ENCODE data around the gene ZCCHC14. TPM values are rescaled to one million over a fixed set of nuclear protein-coding genes. Genes with fewer than 3 reads are reported as not detected.

Gene ZCCHC14
- total RNA-seq, 1 experiment from 2014 or later, result 30.3 TPM

DNA sequence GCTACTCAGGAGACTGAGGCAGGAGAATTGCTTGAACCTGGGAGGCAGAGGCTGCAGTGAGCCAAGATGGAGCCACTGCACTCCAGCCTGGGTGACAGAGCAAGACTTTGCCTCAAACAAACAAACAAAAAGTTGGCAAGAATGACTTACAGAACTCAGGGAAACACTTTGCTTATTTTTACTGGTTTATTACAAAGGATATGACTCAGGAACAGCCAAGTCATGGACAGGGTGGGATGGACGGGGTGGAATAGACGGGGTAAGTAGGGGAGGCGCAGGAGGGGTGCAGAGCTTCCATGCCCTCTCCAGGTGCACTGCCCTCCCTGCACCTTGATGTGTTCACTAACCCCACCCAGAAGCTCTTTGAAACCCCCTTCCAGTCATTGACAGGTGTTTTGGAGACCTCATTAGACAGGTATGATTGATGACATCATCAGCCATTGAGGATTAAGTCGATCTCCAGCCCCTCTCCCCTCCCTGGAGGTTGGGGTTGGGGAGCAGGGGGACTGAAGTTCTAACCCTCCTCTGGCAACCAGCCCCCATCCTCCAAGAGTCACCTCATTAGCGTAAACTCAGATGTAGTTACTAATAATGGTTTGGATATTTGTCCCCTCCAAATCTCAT lies 41.3 kb upstream of the ZCCHC14 start:
- no peak for TF ChIP-seq CTCF (conservative IDR thresholded peaks at IDR 0.05; ENCODE audit: low read depth, low read length)
- TF ChIP-seq EZH2 (IDR thresholded peaks at IDR 0.05; ENCODE audit: borderline replicate concordance, low read depth, low read length, poor library complexity, severe bottlenecking), result no peak
- Histone ChIP-seq H3K9me3 (ENCODE audit: low read depth, low read length, poor library complexity, severe bottlenecking) (peaks cover 12% of the 10 kb centered on the region), H3K4me1 (ENCODE audit: insufficient read depth, low read length, poor library complexity, severe bottlenecking) (no peaks in the 10 kb centered on the region), H3K27me3 (replicated peaks; ENCODE audit: insufficient read depth, low read depth, low read length, poor library complexity) (peaks cover 8% of the 10 kb centered on the region), H3K27ac (ENCODE audit: low read depth, low read length, poor library complexity, severe bottlenecking) (no peak overlapping the region), H3K36me3 (ENCODE audit: insufficient read depth, low read length, poor library complexity, severe bottlenecking) (no peaks in the 10 kb centered on the region), H3K4me3 (ENCODE audit: low read depth, low read length, poor library complexity, severe bottlenecking) (no peak overlapping the region)
- DNase-seq (ENCODE audit: low spot score), result no peak
- ChIA-PET CTCF (no interaction called here), POLR2A (ENCODE audit: low non-redundant PET) (no interaction called here)
- intact Hi-C loops (cut with micrococcal nuclease; ENCODE audit: unreplicated experiment), result no loop called here
- no TSS peak for BruUV-seq (replicated peaks)

DNA sequence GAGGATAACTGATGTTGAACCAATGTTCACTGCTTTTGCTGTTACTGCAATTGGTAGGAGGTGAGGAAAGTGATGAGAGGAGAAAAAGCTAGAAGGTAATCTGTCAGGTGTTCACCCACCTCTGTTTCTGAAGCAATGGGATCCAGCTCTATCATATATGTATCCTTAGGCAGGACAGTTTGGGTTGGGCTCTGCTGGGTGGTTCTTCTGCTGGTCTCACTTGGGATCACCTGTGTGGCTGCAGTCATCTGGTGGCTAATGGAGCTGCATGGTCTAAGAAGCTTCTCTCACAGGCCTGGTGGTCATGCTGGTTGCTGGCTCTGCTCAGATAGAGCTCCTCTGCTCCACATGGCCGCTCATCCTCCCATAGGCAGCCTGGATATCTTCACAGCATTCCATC lies 40.2 kb upstream of the ZCCHC14 start:
- BruUV-seq (replicated peaks), result no TSS peak
- Histone ChIP-seq H3K9me3 (ENCODE audit: low read depth, low read length, poor library complexity, severe bottlenecking) (peaks cover 12% of the 10 kb centered on the region), H3K4me1 (ENCODE audit: insufficient read depth, low read length, poor library complexity, severe bottlenecking) (no peaks in the 10 kb centered on the region), H3K36me3 (ENCODE audit: insufficient read depth, low read length, poor library complexity, severe bottlenecking) (no peaks in the 10 kb centered on the region), H3K4me3 (ENCODE audit: low read depth, low read length, poor library complexity, severe bottlenecking) (no peak overlapping the region), H3K27me3 (replicated peaks; ENCODE audit: insufficient read depth, low read depth, low read length, poor library complexity) (peaks cover 7% of the 10 kb centered on the region), H3K27ac (ENCODE audit: low read depth, low read length, poor library complexity, severe bottlenecking) (no peak overlapping the region)
- intact Hi-C loops (cut with micrococcal nuclease; ENCODE audit: unreplicated experiment), result no loop called here
- no peak for DNase-seq (ENCODE audit: low spot score)
- ChIA-PET POLR2A (ENCODE audit: low non-redundant PET) (no interaction called here), CTCF (no interaction called here)
- TF ChIP-seq EZH2 (IDR thresholded peaks at IDR 0.05; ENCODE audit: borderline replicate concordance, low read depth, low read length, poor library complexity, severe bottlenecking), result no peak
- no peak for TF ChIP-seq CTCF (conservative IDR thresholded peaks at IDR 0.05; ENCODE audit: low read depth, low read length)

GRCh38 chr16:87531418-87531817 lies 38.6 kb upstream of the ZCCHC14 start:
- H3K4me3 ChIP-seq (ENCODE audit: low read depth, low read length, poor library complexity, severe bottlenecking), result no peak overlapping the region

More at GRCh38 chr16:87531418-87531817, 38.6 kb upstream of the ZCCHC14 start:
- no TSS peak for BruUV-seq (replicated peaks)
- Histone ChIP-seq H3K36me3 (ENCODE audit: insufficient read depth, low read length, poor library complexity, severe bottlenecking) (no peaks in the 10 kb centered on the region), H3K4me1 (ENCODE audit: insufficient read depth, low read length, poor library complexity, severe bottlenecking) (no peaks in the 10 kb centered on the region), H3K9me3 (ENCODE audit: low read depth, low read length, poor library complexity, severe bottlenecking) (peaks cover 12% of the 10 kb centered on the region), H3K27ac (ENCODE audit: low read depth, low read length, poor library complexity, severe bottlenecking) (no peak overlapping the region), H3K27me3 (replicated peaks; ENCODE audit: insufficient read depth, low read depth, low read length, poor library complexity) (peaks cover 7% of the 10 kb centered on the region)
- ChIA-PET POLR2A (ENCODE audit: low non-redundant PET) (no interaction called here), CTCF (no interaction called here)
- TF ChIP-seq EZH2 (IDR thresholded peaks at IDR 0.05; ENCODE audit: borderline replicate concordance, low read depth, low read length, poor library complexity, severe bottlenecking), result no peak
- no peak for TF ChIP-seq CTCF (conservative IDR thresholded peaks at IDR 0.05; ENCODE audit: low read depth, low read length)
- intact Hi-C loops (cut with micrococcal nuclease; ENCODE audit: unreplicated experiment), result no loop called here
- DNase-seq (ENCODE audit: low spot score), result no peak
